Lower lobe of right lung (tissue), 2 donors: Measurements from ENCODE around the gene GPR137B. TPM values are rescaled to one million over a fixed set of nuclear protein-coding genes. Genes with fewer than 3 reads are reported as not detected.
"Not testable (repeated sequence)": the region's sequence is repeated elsewhere in the genome, so short reads cannot be mapped to it uniquely, and the experiment has no call there.

Experiments used
- ATAC-seq, 2 donors: fragments of 200-7000 bp; cut with Tn5 transposase; one replicate each; pipeline ENCODE4 v1.9.1; 2020 to 2022; ENCODE audit warnings: mild to moderate bottlenecking in 2 of 2, moderate library complexity in 2 of 2
- DNase-seq: peaks from one replicate; pipeline ENCODE4 v3.0.0-alpha.2; 2020
- H3K27ac ChIP-seq: fragments of 200-600 bp; one replicate; pipeline ENCODE4 v1.8.0; 2022
- H3K27me3 ChIP-seq: fragments of 200-600 bp; one replicate; pipeline ENCODE4 v1.8.0; 2022; ENCODE audit warnings: low read depth
- H3K36me3 ChIP-seq: fragments of 200-600 bp; one replicate; pipeline ENCODE4 v1.8.0; 2022; ENCODE audit warnings: mild to moderate bottlenecking
- H3K4me1 ChIP-seq: fragments of 200-600 bp; one replicate; pipeline ENCODE4 v1.8.0; 2022
- H3K4me3 ChIP-seq: fragments of 200-600 bp; one replicate; pipeline ENCODE4 v1.8.0; 2022; ENCODE audit warnings: mild to moderate bottlenecking
- H3K9me3 ChIP-seq: fragments of 200-600 bp; one replicate; pipeline ENCODE4 v1.8.0; 2022
- CTCF ChIP-seq: fragments of 200-600 bp; IDR thresholded peaks from one replicate; pipeline ENCODE4 v1.8.0; 2022; ENCODE audit warnings: antibody characterized with exemption, mild to moderate bottlenecking
- intact Hi-C: fragments of 100-400 bp; cut with DNase I; formaldehyde crosslinking; loops from one replicate; pipeline ENCODE4 v1.11.0; 2022
- long read RNA-seq: library from polyadenylated mRNA; unstranded; transcript quantifications from one replicate; pipeline ENCODE4 v2.0.0, GENCODE V29; 2021
- total RNA-seq: library from RNA; stranded (reverse); fragmentation: NEBNext Ultra II Directional; extraction: Animal tissue kit (Norgen Biotek cat#: 25700); gene quantifications from one replicate; pipeline ENCODE4 v1.2.1, GENCODE V29; 2021
- donor health status: DM: no; HTN: yes; CAD: no; lungs with severe emphysema.

The GPR137B gene
- 38.3 TPM for total RNA-seq
- long read RNA-seq, transcript GPR137B-202 (7 exons, 2,042 nt) = major isoform, 54 of 76 reads
- long read RNA-seq, partial matches to known transcripts = 3 of 76 reads
- long read RNA-seq, other reads (novel, unspliced or antisense) = 19 of 76 reads

- peak within 1 kb of the TSS; percentile 62 for H3K27ac ChIP-seq
- intact Hi-C loops = no loop called here
- ATAC-seq = peak; percentile 66 to 67
- H3K27me3 ChIP-seq = peaks cover 12% of the 10 kb centered on the region
- peak within 1 kb of the TSS; percentile 70 for H3K4me3 ChIP-seq
- H3K36me3 ChIP-seq = no peaks in the 10 kb centered on the region
- TF ChIP-seq CTCF = no peak
- peaks cover 15% of the 10 kb centered on the region for H3K4me1 ChIP-seq
- DNase-seq = peak; percentile 65
- no peaks in the 10 kb centered on the region for H3K9me3 ChIP-seq
Observed at GRCh38 chr1:236142253-236143103, at the start of gene GPR137B. TSS of gene GPR137B (plus strand) at chr1:236142539. CDS start at chr1:236142623, 84 bp downstream.

GRCh38 chr1:236092899-236093298, 49.4 kb upstream of the GPR137B start:
- intact Hi-C loops = no loop called here

GRCh38 chr1:236095705-236096520, 46.4 kb upstream of the GPR137B start:
- H3K9me3 ChIP-seq = no peaks in the 10 kb centered on the region
- no peak for TF ChIP-seq CTCF
- H3K4me1 ChIP-seq = no peaks in the 10 kb centered on the region
- H3K36me3 ChIP-seq = no peaks in the 10 kb centered on the region
- DNase-seq (no peak), ATAC-seq (no peak)
- H3K4me3 ChIP-seq = no peak overlapping the region
- H3K27me3 ChIP-seq = peaks cover 4% of the 10 kb centered on the region
- no peak overlapping the region for H3K27ac ChIP-seq
- intact Hi-C loops = no loop called here

More at GRCh38 chr1:236092899-236093298, 49.4 kb upstream of the GPR137B start:
- H3K4me3 ChIP-seq = no peak overlapping the region
- H3K4me1 ChIP-seq = no peaks in the 10 kb centered on the region
- ATAC-seq (no peak), DNase-seq (no peak)
- H3K9me3 ChIP-seq = no peaks in the 10 kb centered on the region
- H3K36me3 ChIP-seq = no peaks in the 10 kb centered on the region
- no peaks in the 10 kb centered on the region for H3K27me3 ChIP-seq
- H3K27ac ChIP-seq = no peak overlapping the region
- no peak for TF ChIP-seq CTCF

GRCh38 chr1:236096660-236097482, 45.5 kb upstream of the GPR137B start:
- H3K4me3 ChIP-seq, H3K9me3 ChIP-seq, H3K27ac ChIP-seq, H3K36me3 ChIP-seq, H3K27me3 ChIP-seq, H3K4me1 ChIP-seq, intact Hi-C loops: not testable (repeated sequence)
- DNase-seq (peak; percentile 79), ATAC-seq (peak; percentile 21 to 46)

GRCh38 chr1:236098267-236098666, 44.1 kb upstream of the GPR137B start:
- Histone ChIP-seq H3K27me3 (peaks cover 4% of the 10 kb centered on the region), H3K9me3 (no peaks in the 10 kb centered on the region), H3K4me3 (no peak overlapping the region), H3K27ac (no peak overlapping the region), H3K36me3 (no peaks in the 10 kb centered on the region), H3K4me1 (no peaks in the 10 kb centered on the region)
- no peak for ATAC-seq
- no peak for TF ChIP-seq CTCF
- intact Hi-C loops = no loop called here
- no peak for DNase-seq
